Globus pallidus (tissue), 1 donor: ENCODE results near the gene HADH.
"Not testable (repeated sequence)": the region's sequence is repeated elsewhere in the genome, so short reads cannot be mapped to it uniquely, and the experiment has no call there.

Experiments
- DNase-seq: peaks from one replicate; pipeline ENCODE4 v3.0.0-alpha.2; 2015; ENCODE audit warnings: low spot score

HADH gene

DNA sequence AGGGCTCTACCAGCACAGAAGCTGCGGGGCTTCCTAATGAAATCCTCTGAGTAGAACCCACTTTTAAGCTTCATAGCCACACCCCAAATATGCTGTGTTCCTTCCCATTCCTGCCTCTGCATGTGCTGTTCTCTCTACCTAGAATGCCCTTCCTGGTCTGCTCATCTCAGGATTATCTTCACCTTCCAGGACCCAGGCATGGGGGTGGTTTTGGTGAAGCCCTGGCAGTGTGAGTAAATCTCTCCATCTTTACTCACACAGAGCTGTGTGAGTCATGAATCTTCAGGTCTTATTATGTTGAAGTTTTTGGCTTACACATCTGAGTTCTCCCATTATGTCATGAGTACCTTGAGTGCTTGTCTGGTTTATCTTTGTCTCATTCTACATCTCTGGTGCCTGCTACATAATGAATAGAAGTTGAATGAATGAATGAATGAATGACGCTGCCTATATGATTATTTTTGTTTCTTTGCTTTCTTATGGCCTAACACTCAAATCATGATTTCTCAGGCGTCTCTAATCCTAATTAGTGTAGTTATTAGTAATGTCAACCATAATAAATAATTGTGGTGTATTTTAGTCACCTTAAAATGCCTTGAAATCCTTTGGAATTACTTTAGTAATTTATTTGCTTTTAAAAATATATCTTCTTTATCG lies 41.9 kb downstream of the HADH start:
- DNase-seq, result no peak

DNA sequence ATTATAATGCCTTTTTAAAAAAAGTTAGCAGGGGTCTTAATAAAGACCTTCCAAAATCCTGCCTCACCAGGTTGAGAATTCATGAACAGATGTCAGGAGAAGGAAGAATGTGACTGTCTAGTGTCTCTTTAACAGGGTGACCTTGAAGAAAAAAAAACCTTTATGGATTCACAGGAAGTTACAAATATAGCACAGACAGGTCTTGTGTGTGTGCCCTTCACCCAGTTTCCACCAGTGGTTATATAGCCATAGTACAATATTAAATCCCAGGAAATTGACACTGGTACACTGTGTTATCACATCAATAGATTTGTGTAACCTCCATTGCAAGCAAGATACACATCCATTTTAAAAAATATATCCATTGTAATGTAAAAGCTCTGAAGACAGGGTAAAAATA lies 43.7 kb downstream of the HADH start:
- no peak for DNase-seq

DNA sequence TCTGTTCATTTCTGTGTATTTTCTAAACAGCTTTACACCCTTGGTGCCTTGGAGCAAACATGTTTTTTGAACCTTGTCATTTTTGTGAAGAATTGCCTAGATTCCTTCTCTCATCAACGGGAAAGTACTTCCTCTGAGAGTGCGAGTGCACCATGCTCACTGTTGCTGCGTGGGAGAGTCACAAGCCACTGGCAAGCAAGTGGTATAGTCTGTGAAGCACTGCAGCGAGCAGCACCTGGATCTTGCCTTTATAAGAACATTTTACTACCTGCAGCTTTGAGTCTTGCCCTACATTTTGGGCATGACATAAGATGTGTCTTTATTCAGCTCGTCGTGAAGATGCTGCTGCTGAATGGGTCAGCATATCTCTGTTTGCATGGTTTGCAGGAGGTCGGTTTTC lies 44.9 kb downstream of the HADH start:
- no peak for DNase-seq

DNA sequence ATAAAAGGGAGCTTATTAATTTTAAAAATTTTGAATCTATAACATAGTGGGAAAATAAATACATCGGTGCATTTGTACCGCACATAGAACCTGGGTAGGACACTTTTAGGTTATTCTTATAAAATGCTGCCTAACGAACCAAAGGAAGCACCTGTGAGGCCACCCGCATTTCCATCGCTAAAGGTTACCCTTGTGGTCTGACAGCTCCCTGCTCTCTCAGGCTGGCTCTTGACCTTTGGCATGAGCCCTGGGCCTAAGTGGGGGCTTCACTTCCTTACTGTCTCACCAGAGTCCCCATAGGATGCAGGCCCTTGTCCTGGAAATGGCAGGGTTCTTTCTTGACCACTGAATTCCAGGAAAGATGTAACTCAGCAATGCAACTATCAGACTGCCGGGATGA lies 46.0 kb downstream of the HADH start:
- no peak for DNase-seq

DNA sequence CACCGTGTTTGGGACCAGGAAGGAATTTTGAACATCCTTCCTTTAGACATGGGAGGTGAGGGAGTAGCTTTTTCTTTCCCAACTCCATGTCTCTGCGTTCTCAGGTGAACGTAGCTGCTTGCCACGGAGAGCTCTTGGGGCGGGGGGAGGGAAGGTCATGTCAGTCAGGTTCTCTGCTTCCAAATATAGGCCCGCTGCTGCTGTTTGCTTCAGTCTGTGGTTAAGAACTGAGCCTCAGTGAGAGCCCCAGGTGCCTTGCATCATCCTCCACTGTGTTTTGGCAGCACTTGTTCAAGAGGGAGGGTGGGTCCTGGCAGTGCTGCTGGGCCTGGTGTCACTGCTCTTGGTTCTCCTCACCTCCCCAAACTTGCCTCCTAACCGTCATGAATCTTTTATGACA lies 46.5 kb downstream of the HADH start:
- no peak for DNase-seq

DNA sequence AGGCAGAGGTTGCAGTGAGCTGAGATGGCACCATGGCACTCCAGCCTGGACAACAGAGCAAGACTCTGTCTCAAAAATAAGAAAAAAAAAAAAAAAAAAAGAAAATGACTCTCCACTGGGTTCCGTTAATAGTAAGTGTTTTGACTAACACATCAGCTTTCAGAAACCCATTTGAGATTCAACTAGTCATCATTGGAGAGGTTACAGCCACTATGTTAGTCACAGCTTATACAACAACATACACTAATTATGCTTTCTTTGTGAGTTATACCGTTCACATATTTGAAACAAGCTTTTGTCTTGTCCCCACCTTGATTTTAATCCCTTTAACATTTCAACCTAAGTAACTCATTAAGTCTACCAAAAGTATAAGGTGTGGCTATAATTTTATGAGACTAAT lies 48.2 kb downstream of the HADH start:
- DNase-seq, result no peak

DNA sequence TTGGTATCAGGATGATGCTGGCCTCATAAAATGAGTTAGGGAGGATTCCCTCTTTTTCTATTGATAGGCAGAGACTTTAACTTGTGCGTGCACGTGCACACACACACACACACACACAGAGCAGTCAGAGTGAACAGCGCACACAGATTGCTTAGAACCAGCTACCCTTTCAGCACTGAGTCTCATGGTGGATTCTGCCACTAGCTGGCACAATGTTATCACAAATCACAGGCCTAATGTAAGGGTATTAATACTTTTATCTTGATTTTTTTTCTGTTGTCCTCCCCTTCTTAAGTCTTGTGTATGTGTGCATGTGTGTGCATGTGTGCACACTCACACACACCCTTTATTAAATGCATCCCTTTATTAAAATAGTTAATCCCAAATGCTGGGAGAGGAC lies 53.2 kb downstream of the HADH start:
- no peak for DNase-seq

DNA sequence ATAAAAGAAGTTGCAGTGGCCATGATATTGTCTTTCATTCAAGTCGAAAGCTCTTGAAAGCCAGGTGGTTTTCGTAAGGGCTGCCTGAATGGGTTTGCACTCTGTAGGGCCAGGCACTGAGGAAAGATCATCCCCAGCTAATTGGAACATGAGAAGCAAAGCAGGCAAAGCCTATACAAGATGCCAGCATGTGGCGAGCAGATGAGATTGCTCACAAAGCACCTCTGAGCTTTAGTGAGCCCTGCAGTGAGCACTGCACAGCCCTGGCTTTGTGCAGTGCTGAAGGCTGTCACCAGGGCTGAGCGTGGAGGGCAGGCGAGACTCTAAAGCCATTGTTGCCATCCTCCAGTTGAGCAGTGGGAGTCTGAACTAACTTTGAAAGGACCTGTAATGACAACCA lies 53.8 kb downstream of the HADH start:
- DNase-seq, result no peak

DNA sequence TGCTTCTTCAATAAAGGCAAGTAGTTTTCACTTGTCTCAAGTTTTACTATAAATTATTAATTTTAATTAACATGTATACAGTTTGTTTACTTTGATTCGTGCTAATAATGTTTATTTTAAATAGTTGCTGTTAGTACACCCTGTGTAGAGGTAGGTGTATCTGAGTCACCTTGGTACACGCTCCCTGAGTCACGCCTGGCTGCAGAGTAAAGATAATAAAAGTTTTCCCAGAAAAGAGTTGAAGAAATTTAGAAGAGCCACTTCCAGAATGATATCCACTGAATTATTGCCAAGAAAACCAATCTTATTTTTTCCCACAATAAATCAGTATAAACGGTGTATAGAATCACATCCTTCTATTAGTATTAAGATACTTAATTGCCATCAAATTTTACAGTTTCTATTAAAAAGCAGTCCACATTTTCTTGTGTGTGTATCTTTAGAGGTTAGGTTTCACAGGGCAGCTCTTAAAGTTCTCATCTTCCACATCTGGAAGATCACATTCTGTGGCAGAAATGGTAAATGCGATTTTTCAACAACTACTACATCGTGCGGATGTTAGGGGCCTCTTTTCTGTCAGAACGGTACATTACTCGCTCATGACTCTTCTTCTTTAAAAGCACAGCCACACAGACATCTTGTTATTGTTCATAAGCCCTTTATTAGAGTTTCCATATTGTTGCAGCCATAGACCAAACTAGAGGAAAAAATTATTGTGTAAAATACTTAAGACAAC lies 55.4 kb downstream of the HADH start:
- DNase-seq, result no peak

DNA sequence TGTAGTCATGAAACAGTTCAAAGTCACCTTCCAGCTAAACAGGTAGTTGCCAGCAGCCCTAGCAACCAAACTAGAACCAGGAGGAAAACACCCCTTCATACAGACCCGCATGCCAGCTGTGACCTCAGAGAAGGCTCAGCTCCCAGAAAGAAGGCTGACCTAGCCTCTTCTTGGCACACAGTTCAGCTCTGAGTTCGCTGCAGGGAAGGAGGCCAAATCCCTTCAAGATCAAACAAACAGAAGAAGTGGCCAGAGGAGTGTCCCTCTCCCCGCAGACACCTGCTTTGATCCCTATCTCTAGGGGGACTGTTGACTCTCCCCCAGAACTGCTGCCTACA lies 56.0 kb downstream of the HADH start:
- DNase-seq, result peak; percentile 43

DNA sequence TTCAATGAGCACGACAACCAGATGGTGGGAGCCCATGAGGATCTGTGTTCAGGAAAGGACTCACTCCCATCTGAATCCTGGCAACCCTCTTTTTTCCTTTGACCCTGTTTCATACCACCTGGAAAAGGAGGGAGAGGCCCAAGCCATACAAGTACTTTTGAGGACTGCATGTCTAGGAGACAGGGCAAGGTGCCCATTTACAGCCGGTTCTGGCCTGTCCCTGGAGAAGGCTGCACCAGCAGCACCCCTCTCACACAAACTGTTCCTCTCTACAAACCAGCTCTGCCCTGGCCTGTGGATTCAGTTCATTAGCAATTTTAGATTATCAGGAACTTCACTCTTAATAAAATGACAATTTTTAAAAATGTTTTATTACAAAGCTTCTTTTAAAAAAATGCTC lies 57.5 kb downstream of the HADH start:
- DNase-seq, result no peak

DNA sequence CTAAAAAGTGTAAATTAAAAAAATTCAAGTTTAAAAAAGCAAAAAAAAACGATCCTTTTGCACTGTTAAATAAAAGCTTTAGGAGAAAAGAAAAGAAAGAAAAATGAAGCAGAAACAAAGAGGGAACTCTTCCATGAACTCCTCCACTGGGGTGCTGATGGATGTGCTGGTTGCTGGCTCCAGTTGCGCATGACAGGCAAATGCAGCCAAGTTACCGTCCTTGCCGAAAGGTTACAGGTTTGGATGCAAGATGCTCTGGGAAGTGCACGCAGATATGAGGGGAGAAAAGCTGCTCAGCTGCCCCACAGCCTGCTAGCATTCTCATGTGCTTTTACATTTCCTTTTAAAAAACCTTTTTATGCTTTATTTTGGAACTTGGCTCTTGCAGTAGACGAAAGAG lies 58.5 kb downstream of the HADH start:
- DNase-seq, result no peak

DNA sequence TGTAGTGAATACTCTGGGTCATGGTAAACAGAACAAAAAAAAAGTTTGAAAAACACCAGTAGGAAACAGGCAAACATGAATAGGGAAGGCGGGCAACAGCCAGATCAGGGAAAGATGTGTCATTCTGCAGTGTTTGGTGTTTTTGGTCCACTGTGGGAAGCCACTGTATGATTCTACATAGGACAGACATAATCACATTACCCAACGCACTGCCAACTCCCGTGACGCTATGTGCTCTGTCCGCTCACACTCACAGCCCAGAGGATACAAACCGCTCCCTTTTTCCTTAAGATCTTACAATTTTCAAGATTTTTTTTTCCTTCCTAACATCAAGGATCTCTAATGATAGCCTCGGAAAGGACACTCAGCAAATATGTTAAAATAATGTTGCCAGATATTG lies 59.3 kb downstream of the HADH start:
- no peak for DNase-seq

DNA sequence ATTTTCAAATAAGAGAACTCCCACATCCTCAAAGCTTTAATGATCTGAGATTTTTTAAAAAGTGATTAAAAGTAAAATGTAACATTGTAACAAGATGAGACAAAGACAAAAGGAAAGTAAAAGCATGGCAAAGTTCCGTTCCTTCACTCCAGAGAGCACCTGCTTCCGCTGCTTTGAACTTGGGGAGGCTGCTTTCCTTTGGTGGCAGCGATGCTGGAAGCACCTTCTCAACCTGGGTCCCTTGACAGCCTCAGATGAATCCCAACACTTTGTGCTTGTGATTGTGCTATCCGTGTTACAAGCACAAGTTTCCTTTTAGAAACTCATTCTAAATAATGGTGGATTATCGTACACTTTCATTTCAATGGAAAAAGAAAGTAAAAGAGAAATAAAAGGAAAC lies 59.7 kb downstream of the HADH start:
- DNase-seq, result no peak

DNA sequence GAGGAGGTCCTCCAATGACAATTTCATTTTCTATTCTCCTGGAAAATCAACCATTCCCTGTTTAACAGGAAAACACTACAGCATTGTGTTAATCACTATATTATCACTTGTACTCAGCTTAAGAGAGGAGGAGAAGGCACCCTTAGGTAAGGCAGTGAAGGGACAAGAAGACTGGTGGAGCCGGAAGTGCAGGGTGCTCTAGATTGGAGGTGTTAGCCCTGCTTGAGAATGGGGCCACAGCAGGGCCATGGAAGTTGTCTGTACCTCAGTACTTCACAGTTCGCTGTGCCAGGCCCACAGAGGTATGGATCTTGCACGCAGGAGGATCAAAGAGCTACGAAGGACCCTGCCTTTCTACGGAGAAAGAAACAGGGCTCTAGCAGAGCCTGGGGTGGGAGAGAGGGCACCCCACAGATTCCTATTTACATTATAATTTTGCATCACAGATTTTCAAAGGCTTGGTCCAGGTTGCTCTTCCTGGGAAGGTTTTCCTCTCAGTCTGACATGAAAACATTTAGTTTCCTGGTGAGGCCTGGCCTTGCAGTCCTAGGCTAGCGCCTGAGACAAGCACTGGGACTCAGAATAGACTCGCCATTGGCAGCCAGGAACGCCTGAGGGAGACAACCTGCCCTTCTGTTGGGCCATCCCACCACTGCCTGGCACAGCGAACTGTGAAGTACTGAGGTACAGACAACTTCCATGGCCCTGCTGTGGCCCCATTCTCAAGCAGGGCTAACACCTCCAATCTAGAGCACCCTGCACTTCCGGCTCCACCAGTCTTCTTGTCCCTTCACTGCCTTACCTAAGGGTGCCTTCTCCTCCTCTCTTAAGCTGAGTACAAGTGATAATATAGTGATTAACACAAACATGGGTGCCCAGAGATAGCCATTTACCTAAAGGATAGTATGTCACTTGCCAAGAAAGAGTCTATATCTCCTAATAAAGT lies 60.8 kb downstream of the HADH start:
- not testable (repeated sequence) for DNase-seq

DNA sequence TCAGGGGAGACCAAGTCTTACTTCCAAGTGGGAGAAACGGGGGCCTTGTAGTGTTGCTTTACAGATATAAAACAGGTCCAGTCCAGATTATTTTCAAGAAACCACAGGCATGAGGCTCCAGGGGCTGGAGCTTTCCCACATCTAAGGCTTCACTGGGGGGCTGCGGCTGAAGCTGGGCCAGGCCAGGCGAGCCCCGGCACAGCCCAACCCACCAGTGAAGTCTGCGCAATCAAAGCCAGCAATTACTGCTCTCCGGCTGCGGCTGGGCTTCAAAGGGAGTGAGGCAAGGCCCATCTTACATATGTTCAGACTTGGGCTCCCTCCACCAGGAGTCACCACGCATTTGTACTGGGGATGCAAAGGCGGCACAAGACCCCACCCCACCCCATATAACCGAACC lies 61.7 kb downstream of the HADH start:
- no peak for DNase-seq

DNA sequence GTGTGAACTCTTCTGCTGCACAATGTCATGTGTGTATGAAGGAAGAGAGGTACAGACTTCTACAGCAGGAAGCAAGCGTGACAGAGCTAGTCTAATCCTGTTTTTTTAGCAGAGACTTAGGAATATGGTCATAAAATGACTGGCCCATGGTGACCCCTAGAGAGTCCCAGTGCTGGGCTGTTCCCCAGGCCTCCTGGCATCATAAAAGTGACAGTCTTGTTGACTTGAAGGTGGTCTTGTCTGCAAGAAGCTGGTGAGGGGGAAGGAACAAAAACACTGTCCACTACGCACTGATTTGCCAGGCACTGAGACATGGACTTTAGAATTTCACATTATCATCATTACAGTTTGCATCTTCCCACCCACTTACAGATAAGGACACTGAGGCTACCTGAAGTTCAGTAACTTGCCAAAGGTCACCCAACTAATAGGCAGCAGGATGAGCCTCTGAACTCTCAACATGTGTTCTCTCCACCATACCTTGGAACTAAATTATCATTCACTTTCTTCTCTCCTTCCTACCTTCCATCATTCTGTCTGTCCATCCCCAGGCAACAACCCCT lies 63.0 kb downstream of the HADH start:
- DNase-seq, result no peak

DNA sequence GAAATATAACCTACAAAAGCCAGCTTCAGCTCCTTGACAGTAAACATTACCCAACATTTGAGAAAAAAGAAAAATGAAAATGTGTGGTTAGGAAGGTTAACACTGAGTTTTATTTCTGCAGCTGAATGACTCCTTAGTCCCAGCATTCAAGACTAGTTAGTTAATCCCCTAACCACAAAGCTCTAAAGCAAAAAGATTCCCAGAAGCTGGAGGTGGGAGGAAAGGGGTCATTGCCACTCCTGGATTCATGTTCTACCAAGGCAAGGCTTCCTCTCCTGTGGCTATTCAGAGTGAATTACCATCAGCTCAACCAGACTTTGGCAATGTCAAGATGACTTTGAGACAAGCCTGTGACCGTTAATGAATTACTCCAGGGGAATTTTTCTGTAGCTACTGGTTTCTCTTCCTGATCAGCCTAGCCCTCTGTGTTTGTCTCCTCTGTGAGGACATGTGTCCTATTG lies 63.6 kb downstream of the HADH start:
- DNase-seq, result no peak

DNA sequence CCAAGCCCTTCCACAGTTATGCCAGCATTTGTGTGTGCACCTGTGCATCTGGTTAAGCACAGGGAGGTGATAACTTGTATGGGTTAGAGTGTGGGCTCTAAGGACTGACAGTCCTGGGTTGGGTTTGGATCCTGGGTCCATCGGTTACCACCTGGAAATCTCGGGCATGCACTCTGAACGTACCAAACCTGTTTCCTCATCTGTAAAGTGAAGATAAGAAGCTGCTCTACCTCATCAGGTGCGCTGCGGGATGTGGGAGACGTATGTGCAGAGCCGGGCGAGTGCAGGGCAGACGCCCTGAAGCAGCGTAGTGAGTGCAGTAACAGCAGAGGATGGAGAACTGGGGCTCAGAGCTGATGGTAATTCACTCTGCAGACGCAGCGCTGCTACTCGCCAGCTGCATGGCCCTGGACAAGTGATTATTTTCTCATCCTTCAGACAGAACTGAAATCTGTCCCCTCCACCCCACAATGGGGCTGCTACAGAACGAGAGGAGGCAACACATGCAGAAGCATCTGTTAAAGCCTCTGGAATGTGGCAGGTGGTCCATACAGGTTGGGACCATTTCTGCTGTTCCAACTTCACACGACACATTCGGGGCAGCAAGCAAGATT lies 64.4 kb downstream of the HADH start:
- DNase-seq, result no peak

DNA sequence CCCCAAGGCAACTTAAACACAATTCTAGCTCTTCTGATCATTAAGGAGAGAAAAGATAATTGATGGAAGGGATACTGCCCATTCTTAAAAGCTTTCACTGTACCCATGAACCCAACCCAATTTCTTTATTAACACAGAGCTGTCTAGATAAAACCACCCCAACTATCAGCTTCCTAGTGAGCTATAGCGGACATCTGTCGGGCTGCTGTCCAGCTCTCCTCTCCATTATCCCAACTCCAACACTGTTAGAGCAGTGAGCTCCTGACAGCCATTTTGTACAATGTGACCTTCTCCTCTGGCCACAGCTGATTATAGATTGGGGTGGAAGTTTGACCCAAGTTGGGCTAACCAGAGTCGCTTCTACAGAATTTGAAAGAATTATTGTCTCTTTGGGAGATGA lies 66.1 kb downstream of the HADH start:
- DNase-seq, result no peak

DNA sequence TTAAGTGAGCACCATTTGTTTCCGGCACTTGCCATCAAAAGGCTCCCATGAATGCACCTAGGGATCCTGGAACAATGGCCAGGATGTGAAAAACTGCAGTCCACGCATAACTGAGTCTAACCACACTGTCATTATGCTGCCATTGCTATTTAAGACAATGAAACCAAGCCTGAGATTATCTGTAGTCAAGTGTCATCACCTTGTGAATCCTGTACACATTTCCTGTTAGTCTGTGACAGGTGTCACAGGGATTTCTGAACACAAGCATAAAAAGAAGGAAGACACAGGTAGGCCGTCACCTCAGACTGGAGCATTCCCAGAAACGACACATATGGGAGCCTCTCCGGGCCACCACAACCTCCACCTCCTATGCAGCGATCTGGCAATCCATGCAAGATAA lies 66.7 kb downstream of the HADH start:
- no peak for DNase-seq
